Kidney epithelial cell (primary cell): Measurements from ENCODE around the gene SIPA1L3. TPM values are rescaled to one million over a fixed set of nuclear protein-coding genes. Genes with fewer than 3 reads are reported as not detected.

Experiments used
- DNase-seq: peaks from one replicate; pipeline ENCODE4 v3.0.0-alpha.2; 2010; ENCODE audit warnings: low read depth
- H3K27me3 ChIP-seq: 2 replicates; pipeline ENCODE4 v1.6.0; 2011; ENCODE audit warnings: low read length; ENCODE audit not compliant: control insufficient read depth, insufficient read depth
- H3K36me3 ChIP-seq: 2 replicates; pipeline ENCODE4 v1.5.1; 2011; ENCODE audit warnings: low read length; ENCODE audit not compliant: control insufficient read depth, insufficient read depth
- H3K4me3 ChIP-seq: 2 replicates; pipeline ENCODE4 v1.5.1; 2011; ENCODE audit warnings: low read depth, mild to moderate bottlenecking, control low read depth, low read length
- total RNA-seq: library from RNA; depleted of rRNA; stranded (reverse); fragments of >200 nt; gene quantifications from 2 replicates; pipeline ENCODE4 v1.2.3, GENCODE V29; 2015
- TF ChIP-seq, protein P1 (sequence below): IDR thresholded peaks from 2 replicates; pipeline ENCODE4 v1.5.1; 2011; ENCODE audit warnings: mild to moderate bottlenecking, moderate library complexity, low read length, control low read depth, inconsistent platforms; ENCODE audit not compliant: insufficient read depth, poor library complexity, severe bottlenecking

SIPA1L3 gene
- total RNA-seq, 1 donor from 2014 or later = 40.4 TPM

DNA sequence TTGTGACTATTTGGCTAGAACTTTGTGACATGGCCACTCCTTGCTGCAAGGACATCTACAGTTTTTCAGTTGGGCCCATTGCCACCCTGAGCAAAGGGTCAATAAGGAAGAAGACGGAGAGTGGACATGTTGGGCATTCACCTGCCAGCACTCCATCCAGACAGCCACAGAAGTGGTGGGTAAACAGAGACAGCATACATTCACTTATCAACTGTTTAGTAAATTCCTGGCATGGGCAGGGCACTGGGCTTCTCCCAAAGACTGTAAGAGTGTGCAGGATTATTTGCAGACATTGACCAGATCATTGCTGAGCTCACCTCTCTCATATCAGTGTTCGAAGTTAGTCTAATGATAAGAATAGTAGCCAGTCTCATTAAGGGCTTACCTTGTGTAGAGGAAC is 29.2 kb downstream of the SIPA1L3 start:
- no peak for DNase-seq
- TF ChIP-seq, protein P1, sequence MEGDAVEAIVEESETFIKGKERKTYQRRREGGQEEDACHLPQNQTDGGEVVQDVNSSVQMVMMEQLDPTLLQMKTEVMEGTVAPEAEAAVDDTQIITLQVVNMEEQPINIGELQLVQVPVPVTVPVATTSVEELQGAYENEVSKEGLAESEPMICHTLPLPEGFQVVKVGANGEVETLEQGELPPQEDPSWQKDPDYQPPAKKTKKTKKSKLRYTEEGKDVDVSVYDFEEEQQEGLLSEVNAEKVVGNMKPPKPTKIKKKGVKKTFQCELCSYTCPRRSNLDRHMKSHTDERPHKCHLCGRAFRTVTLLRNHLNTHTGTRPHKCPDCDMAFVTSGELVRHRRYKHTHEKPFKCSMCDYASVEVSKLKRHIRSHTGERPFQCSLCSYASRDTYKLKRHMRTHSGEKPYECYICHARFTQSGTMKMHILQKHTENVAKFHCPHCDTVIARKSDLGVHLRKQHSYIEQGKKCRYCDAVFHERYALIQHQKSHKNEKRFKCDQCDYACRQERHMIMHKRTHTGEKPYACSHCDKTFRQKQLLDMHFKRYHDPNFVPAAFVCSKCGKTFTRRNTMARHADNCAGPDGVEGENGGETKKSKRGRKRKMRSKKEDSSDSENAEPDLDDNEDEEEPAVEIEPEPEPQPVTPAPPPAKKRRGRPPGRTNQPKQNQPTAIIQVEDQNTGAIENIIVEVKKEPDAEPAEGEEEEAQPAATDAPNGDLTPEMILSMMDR = no peak
- no peaks in the 10 kb centered on the region for H3K27me3 ChIP-seq
- no peaks in the 10 kb centered on the region for H3K36me3 ChIP-seq
- no peak overlapping the region for H3K4me3 ChIP-seq

DNA sequence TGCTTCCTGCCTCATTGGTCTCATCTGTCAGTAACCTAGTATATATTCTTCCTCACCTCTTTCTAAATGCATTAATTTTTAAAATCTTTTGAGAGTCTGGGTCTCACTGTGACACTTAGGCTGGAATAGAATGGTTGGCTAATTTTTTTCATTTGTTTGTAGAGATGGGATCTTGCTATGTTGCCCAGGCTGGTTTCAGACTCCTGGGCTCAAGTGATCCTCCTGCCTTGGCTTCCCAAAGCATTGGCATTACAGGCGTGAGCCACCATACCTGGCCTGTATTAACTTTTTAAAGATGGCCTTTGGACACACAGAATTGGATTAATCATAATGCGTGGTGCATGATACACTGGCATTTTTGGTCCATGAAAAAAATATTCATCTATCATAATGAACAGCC is 29.9 kb downstream of the SIPA1L3 start:
- no peak overlapping the region for H3K4me3 ChIP-seq
- TF ChIP-seq, protein P1 = no peak
- no peak for DNase-seq

DNA sequence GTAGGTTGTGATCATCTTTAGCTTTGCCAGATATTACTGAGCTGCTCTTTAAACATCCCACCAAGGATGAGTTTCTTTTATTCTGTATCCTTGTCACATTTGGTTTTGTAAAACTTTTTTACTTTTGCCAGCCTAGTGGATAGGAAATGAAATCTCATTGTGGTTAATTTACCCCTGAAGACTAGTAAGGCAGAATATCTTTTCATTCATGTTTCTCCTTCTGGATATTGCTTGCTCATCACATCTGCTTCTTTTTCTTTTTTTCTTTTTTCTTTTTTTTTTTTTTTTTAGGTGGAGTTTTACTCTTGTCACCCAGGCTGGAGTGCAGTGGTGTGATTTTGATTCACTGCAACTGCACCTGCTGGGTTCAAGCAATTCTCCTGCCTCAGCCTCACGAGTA is 31.3 kb downstream of the SIPA1L3 start:
- no peaks in the 10 kb centered on the region for H3K36me3 ChIP-seq
- TF ChIP-seq, protein P1 = no peak
- DNase-seq = no peak
- H3K4me3 ChIP-seq = no peak overlapping the region
- no peaks in the 10 kb centered on the region for H3K27me3 ChIP-seq

More for the DNA sequence above, 29.9 kb downstream of the SIPA1L3 start:
- no peaks in the 10 kb centered on the region for H3K36me3 ChIP-seq
- no peaks in the 10 kb centered on the region for H3K27me3 ChIP-seq

DNA sequence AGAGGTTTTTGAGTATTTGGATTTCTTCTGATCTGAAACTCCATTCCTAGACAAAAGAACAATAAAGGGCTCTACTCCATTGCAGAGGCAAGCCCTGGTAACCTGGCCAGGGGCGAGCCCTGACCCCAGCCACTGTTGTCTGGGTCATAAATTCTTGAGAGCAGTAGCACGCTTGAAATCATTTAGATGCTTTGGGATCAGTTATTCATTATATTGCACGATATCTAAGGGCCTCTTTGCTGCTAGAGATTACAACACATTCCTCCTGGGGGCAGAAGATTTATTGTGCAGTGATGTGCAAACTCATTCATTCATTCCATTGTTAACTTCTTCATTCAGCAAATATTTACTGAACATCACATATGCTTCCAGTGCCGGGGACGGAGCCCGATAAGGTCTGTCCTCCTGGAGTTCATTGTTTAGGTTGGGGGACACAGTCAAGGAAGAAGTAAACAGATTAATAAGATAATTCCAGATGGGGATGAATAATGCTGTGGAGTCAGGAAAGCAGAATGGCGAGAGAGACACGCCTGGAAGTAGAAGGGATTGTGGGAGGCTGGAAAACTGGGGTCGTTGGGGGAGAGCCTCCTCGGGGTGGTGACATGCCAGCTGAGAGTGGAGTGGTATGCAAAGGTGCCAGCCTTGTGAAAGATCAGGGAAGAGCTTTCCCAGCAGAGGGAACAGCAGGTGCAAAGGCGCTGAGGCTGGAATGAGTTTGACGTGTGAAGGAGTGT is 34.9 kb downstream of the SIPA1L3 start:
- H3K4me3 ChIP-seq = no peak overlapping the region
- TF ChIP-seq, protein P1 = no peak
- no peaks in the 10 kb centered on the region for H3K36me3 ChIP-seq
- no peaks in the 10 kb centered on the region for H3K27me3 ChIP-seq
- no peak for DNase-seq

- no peak overlapping the region for H3K4me3 ChIP-seq
- H3K27me3 ChIP-seq = no peaks in the 10 kb centered on the region
- TF ChIP-seq, protein P1 = no peak
- no peak for DNase-seq
- no peaks in the 10 kb centered on the region for H3K36me3 ChIP-seq
These were observed 35.5 kb downstream of the SIPA1L3 start for GRCh38 chr19:37942516-37942902.

GRCh38 chr19:37943480-37943879 is 36.5 kb downstream of the SIPA1L3 start:
- TF ChIP-seq, protein P1 = no peak
- H3K27me3 ChIP-seq = no peaks in the 10 kb centered on the region
- DNase-seq = no peak
- no peaks in the 10 kb centered on the region for H3K36me3 ChIP-seq
- H3K4me3 ChIP-seq = no peak overlapping the region
